Spinal cord (tissue), 10 donors: ENCODE data around the gene ZC3HAV1L. TPM values are rescaled to one million over a fixed set of nuclear protein-coding genes. Genes with fewer than 3 reads are reported as not detected.
A peak's percentile ranks its signal among the peaks of the same experiment; 100 is the strongest.
"Not testable (repeated sequence)": the region's sequence is repeated elsewhere in the genome, so short reads cannot be mapped to it uniquely, and the experiment has no call there.

Source experiments
- DNase-seq, 6 donors: peaks; one replicate each; pipeline versions ENCODE4 v3.0.0 to v3.0.0-alpha.2; 2013 to 2015; ENCODE audit warnings: low spot score in 6 of 6, low read depth in 4 of 6
- H3K27ac ChIP-seq: one replicate; pipeline ENCODE4 v1.5.1; 2013; ENCODE audit warnings: low read depth, low read length, control low read depth
- H3K27me3 ChIP-seq: one replicate; pipeline ENCODE4 v1.6.1; 2013; ENCODE audit warnings: low read length; ENCODE audit not compliant: control insufficient read depth, insufficient read depth
- H3K36me3 ChIP-seq: one replicate; pipeline ENCODE4 v1.6.1; 2013; ENCODE audit warnings: low read length; ENCODE audit not compliant: control insufficient read depth, insufficient read depth
- H3K4me1 ChIP-seq: one replicate; pipeline ENCODE4 v1.6.1; 2013; ENCODE audit warnings: low read length; ENCODE audit not compliant: control insufficient read depth, insufficient read depth
- H3K4me3 ChIP-seq: one replicate; pipeline ENCODE4 v1.5.1; 2013; ENCODE audit warnings: low read depth, low read length, control low read depth
- H3K9me3 ChIP-seq: one replicate; pipeline ENCODE4 v1.6.1; 2013; ENCODE audit warnings: low read length; ENCODE audit not compliant: control insufficient read depth, insufficient read depth
- WGBS: methylation state at CpG from one replicate; pipeline ENCODE4 v1.1.5; 2013; ENCODE audit warnings: missing lambda C conversion rate; ENCODE audit not compliant: insufficient coverage; 5-methylcytosine and 5-hydroxymethylcytosine counted together
- polyA plus RNA-seq, 2 donors: library from polyadenylated mRNA; unstranded; fragments of 120-200 nt; gene quantifications; one replicate each; pipeline ENCODE4 v1.2.1, GENCODE V29; 2013; ENCODE audit not compliant: insufficient read length in 2 of 2
- total RNA-seq, 2 donors: library from RNA; depleted of rRNA in 1 of 2; stranded (reverse); fragments of 120-200 nt in 1 of 2; fragments of >200 nt in 1 of 2; gene quantifications; one replicate each; pipeline versions ENCODE4 v1.2.3 to v1.2.4, GENCODE V29; 2013 to 2014
- donor health status: healthy.

ZC3HAV1L gene
- total and polyA plus RNA-seq, 4 donors = 6.9 to 15.9 (median 10.5) TPM

DNA sequence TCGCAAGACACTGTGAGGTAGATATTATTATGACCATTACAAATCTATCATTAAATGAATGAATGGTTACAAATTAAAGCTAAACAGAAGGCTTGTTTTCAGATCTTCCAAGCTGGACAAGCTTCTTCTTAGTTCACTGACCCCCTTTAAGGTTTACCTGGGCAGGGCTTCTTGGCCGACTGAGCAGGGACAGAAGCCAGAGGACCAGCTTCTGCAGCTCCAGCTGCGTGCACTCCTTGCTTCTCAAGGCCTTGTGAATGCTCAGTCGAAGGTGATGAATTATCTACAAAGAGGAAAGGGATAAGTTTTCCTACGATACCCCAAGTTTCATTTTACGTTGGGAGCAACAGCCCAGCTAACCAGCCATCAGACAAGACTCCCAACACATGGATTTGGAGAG is 9.3 kb downstream of the ZC3HAV1L start:
- Histone ChIP-seq H3K9me3 (no peaks in the 10 kb centered on the region), H3K36me3 (peaks cover 36% of the 10 kb centered on the region), H3K27me3 (no peaks in the 10 kb centered on the region), H3K4me3 (no peak overlapping the region), H3K27ac (no peak overlapping the region), H3K4me1 (no peaks in the 10 kb centered on the region)
- no peak for DNase-seq
- 82% methylated on average over 2 of the region's 6 CpGs for WGBS

DNA sequence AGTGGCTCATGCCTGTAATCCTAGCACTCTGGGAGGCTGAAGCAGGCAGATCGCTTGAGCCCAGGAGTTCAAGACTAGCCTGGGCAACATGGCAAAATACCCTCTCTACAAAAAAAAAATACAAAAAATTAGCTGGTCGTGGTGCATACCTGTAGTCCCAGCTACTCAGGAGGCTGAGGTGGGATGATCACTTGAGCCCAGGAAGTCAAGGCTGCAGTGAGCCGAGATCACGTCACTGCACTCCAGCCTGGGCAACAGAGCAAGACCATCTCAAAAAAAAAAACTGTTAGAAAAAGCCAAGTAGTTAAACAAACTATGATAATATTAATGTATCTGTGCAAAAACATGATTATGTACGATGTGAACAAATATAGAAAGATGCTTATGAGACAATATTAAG is 10.0 kb downstream of the ZC3HAV1L start:
- not testable (repeated sequence) for H3K27ac ChIP-seq, H3K4me1 ChIP-seq, H3K9me3 ChIP-seq, H3K4me3 ChIP-seq, DNase-seq, H3K27me3 ChIP-seq
- 93% methylated on average over 2 of the region's 5 CpGs for WGBS
- peaks cover 29% of the 10 kb centered on the region for H3K36me3 ChIP-seq

- H3K36me3 ChIP-seq = peaks cover 16% of the 10 kb centered on the region
- DNase-seq = no peak
- H3K27me3 ChIP-seq = no peaks in the 10 kb centered on the region
- H3K4me3 ChIP-seq = no peak overlapping the region
- peaks cover 7% of the 10 kb centered on the region for H3K4me1 ChIP-seq
- H3K27ac ChIP-seq = no peak overlapping the region
- 93% methylated on average over 3 of the region's 5 CpGs for WGBS
- no peaks in the 10 kb centered on the region for H3K9me3 ChIP-seq
Measured at GRCh38 chr7:139023076-139023475, 12.8 kb downstream of the ZC3HAV1L start.

DNA sequence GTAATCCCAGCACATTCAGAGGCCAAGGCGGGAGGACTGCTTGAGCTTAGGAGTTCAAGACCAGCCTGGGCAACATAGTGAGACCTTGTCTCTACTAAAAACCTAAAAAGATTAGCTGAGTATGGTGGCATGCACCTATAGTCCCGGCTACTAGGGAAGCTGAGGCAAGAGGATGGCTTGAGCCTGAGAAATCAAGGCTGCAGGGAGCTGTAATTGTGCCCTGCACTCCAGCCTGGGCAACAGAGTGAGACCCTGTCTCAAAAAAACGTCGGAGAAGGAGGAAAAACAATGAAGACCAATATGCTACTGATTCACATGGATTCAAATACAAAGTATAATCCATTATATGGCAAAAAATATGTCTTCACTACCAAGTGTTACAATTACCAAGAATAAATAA is 13.6 kb downstream of the ZC3HAV1L start:
- no peak overlapping the region for H3K27ac ChIP-seq
- H3K4me1 ChIP-seq = peaks cover 8% of the 10 kb centered on the region
- H3K27me3 ChIP-seq = no peaks in the 10 kb centered on the region
- 100% methylated on average over 1 of the region's 4 CpGs for WGBS
- no peaks in the 10 kb centered on the region for H3K9me3 ChIP-seq
- H3K36me3 ChIP-seq = peaks cover 11% of the 10 kb centered on the region
- H3K4me3 ChIP-seq = no peak overlapping the region
- no peak for DNase-seq

DNA sequence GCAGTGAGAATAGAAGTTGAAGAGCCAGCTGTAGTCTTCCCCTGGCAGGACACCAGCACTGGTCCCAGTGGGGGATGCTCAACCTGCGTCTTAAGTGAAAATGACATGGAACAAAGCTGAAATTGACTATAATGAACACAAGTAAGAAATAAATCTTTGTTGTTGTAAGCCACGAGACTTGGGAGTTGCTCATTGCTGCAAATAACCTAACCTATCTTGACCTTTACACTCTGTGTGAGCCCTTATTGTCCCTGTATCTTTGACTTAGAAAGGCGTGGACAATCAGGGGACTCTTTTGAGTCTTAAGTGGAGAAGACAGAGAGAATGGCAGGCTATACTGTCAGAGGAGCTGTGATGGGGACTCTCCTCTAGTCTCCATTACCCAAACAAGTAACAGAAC is 16.9 kb downstream of the ZC3HAV1L start:
- no peak for DNase-seq
- WGBS = no CpG with 5 or more reads among the region's 3 CpGs
- H3K36me3 ChIP-seq = peaks cover 2% of the 10 kb centered on the region

GRCh38 chr7:139016931-139017511 is 18.8 kb downstream of the ZC3HAV1L start:
- 24% methylated on average over 6 of the region's 7 CpGs for WGBS
- H3K4me1 ChIP-seq = peaks cover 8% of the 10 kb centered on the region
- no peak overlapping the region for H3K27ac ChIP-seq
- DNase-seq = peak in 5 of 6 donors; percentile 51 to 96 (median 69)
- H3K4me3 ChIP-seq = no peak overlapping the region
- H3K36me3 ChIP-seq = peaks cover 2% of the 10 kb centered on the region
- no peaks in the 10 kb centered on the region for H3K27me3 ChIP-seq
- no peaks in the 10 kb centered on the region for H3K9me3 ChIP-seq

More for the DNA sequence above, 16.9 kb downstream of the ZC3HAV1L start:
- Histone ChIP-seq H3K27me3 (no peaks in the 10 kb centered on the region), H3K4me1 (peaks cover 8% of the 10 kb centered on the region), H3K27ac (no peak overlapping the region), H3K9me3 (no peaks in the 10 kb centered on the region), H3K4me3 (no peak overlapping the region)

- no CpG with 5 or more reads among the region's 3 CpGs for WGBS
- H3K27me3 ChIP-seq = no peaks in the 10 kb centered on the region
- no peak overlapping the region for H3K27ac ChIP-seq
- no peaks in the 10 kb centered on the region for H3K36me3 ChIP-seq
- H3K9me3 ChIP-seq = no peaks in the 10 kb centered on the region
- no peak for DNase-seq
- no peaks in the 10 kb centered on the region for H3K4me1 ChIP-seq
- H3K4me3 ChIP-seq = no peak overlapping the region
Measured at GRCh38 chr7:139011373-139011772, 24.5 kb downstream of the ZC3HAV1L start.

- Histone ChIP-seq H3K27ac (no peak overlapping the region), H3K9me3 (peaks cover 2% of the 10 kb centered on the region), H3K4me3 (no peak overlapping the region), H3K27me3 (no peaks in the 10 kb centered on the region), H3K36me3 (no peaks in the 10 kb centered on the region), H3K4me1 (no peaks in the 10 kb centered on the region)
- no peak for DNase-seq
Measured at GRCh38 chr7:139004321-139005090, 31.3 kb downstream of the ZC3HAV1L start.

- Histone ChIP-seq H3K36me3 (no peaks in the 10 kb centered on the region), H3K27ac (no peak overlapping the region), H3K9me3 (no peaks in the 10 kb centered on the region), H3K27me3 (no peaks in the 10 kb centered on the region), H3K4me1 (no peaks in the 10 kb centered on the region), H3K4me3 (no peak overlapping the region)
- no CpG with 5 or more reads among the region's 3 CpGs for WGBS
- no peak for DNase-seq
Measured at GRCh38 chr7:138999414-138999813, 36.4 kb downstream of the ZC3HAV1L start.

DNA sequence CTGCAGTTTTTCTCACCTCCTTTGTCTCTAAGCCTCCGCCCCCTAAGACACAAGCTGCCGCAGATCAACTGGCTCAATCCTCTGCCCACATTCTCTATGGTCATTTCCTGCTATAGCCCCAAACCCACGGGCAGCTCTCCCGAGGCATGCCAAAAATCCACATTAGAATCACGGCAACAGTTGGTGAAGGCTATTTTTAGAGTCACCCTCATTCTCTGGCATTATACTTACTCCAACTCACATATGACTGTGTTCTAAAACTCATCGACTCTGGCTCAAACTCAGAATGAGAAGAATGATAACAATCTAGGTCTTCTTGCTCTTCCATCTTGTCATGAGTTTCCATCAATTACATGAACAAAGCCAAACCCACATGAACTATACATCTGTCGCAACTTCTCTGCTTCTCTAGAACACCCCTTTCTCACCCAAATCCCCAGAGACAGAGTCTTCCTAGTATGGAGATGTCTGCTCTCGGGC is 43.8 kb downstream of the ZC3HAV1L start:
- Histone ChIP-seq H3K9me3 (peaks cover 7% of the 10 kb centered on the region), H3K27ac (no peak overlapping the region), H3K27me3 (no peaks in the 10 kb centered on the region), H3K4me3 (no peak overlapping the region), H3K36me3 (no peaks in the 10 kb centered on the region), H3K4me1 (no peaks in the 10 kb centered on the region)
- DNase-seq = no peak
- 86% methylated on average over 3 of the region's 8 CpGs for WGBS
